Endothelial cell of umbilical vein (primary cell): ENCODE results near the gene VCL.

ENCODE experiments used
- EZH2 ChIP-seq: IDR thresholded peaks from 2 replicates; pipeline ENCODE4 v1.6.1; 2012; ENCODE audit warnings: borderline replicate concordance, low read depth, mild to moderate bottlenecking, moderate library complexity, low read length, inconsistent platforms; ENCODE audit not compliant: severe bottlenecking
- FOS ChIP-seq: IDR thresholded peaks from 2 replicates; pipeline ENCODE4 v1.6.1; 2011; ENCODE audit warnings: mild to moderate bottlenecking, low read length, moderate library complexity, borderline replicate concordance; ENCODE audit not compliant: insufficient read depth
- MYC ChIP-seq: IDR thresholded peaks from one replicate; pipeline ENCODE4 v1.6.1; 2011; ENCODE audit warnings: mild to moderate bottlenecking, low read depth, low read length
- TF ChIP-seq, protein P1 (sequence below), 2 donors: IDR thresholded peaks; 1 replicate in 1 of 2; 2 replicates in 1 of 2; pipeline ENCODE4 v1.5.1; 2011; ENCODE audit warnings: low read length in 2 of 2, mild to moderate bottlenecking in 2 of 2, moderate library complexity in 2 of 2, control low read depth in 1 of 2, inconsistent platforms in 1 of 2, low read depth in 1 of 2; ENCODE audit not compliant: insufficient read depth in 1 of 2; ENCODE audit errors: extremely low read depth in 1 of 2

DNA sequence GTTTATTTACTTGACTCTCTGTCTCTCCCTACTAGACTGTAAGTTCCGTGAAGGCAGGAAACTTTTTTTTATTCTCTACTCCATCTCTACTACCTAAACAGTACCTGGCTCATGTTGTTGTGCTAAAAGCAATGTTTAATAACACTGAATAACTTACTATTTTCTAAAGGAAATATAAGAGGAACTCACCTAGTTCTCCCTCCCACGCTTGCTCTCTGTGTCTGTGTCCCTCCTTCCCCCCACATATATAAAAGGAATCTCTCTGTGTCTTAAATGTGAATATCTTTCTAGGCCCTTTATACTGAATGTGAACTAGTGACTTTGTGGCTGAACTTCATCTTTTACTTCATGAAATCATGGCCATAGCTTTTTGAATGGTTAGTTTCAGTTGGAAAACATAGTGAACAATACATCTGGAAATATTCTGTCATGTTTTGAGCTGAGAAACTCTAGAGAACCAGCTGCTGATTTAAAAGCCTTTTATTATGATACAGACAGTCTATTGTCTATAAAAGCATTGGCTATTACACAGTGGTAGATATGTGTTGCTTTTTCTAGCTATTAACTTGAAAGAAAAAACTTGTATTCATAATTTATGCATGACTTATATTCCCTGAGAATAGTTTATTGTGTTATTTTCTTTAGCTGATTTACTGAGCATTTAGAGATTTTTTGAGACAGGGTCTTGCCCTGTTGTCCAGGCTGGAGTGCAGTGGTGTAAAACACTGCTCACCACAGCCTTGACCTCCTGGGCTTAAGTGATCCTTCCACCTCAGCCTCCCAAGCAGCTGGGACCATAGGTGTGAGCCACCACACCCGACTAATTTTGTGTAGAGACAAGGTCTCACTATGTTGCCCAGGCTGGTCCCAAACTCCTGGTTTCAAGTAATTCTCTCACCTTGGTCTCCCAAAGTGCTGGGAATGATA is 42.5 kb downstream of the VCL start:
- TF ChIP-seq MYC = no peak
- TF ChIP-seq, protein P1, sequence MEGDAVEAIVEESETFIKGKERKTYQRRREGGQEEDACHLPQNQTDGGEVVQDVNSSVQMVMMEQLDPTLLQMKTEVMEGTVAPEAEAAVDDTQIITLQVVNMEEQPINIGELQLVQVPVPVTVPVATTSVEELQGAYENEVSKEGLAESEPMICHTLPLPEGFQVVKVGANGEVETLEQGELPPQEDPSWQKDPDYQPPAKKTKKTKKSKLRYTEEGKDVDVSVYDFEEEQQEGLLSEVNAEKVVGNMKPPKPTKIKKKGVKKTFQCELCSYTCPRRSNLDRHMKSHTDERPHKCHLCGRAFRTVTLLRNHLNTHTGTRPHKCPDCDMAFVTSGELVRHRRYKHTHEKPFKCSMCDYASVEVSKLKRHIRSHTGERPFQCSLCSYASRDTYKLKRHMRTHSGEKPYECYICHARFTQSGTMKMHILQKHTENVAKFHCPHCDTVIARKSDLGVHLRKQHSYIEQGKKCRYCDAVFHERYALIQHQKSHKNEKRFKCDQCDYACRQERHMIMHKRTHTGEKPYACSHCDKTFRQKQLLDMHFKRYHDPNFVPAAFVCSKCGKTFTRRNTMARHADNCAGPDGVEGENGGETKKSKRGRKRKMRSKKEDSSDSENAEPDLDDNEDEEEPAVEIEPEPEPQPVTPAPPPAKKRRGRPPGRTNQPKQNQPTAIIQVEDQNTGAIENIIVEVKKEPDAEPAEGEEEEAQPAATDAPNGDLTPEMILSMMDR (IDR thresholded peaks at IDR 0.05; ENCODE audit: extremely low read depth in 1 of 2, insufficient read depth in 1 of 2, low read depth in 1 of 2, low read length in 2 of 2) = no peak
- TF ChIP-seq FOS = no peak
- TF ChIP-seq EZH2 = no peak
